Measurements from ENCODE around the gene PARD3B. TPM values are rescaled to one million over a fixed set of nuclear protein-coding genes. Genes with fewer than 3 reads are reported as not detected.

Gene PARD3B
- total RNA-seq, 1 experiment from 2014 or later, result 7.6 TPM

DNA sequence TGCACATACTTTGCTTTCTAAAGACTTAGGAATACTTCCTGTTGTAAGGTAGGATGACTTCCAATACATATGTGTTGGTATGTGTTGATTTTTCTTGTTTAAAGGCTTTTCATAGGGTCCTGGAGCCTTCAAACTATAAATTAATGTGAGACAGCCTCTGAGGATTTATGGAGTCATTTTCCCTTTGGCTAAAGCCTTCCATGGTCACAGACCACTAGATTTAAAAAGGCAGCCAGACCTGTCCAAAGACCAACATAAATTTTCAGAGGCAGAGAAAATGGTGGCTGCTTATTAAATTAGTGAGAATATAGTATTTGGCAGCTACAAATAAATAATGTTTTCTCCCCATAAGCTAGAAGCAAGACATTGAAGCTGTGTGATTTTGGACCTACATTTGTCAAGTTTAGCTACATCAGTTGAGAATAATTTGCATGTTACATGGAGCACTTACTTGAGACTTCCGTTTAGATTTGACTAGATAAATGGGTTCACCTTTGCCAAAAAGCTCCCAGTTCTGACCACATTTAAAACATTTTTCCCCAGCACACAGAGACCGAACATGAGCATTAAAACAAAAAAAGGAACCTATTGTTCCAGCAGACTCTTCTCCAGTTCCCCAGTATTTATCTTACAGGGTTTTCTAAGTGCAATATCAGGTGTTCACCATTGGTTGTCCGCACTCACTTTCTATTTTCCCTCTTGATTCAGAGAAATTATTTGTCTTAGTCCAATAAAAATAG is 402.9 kb downstream of the PARD3B start:
- Histone ChIP-seq H3K27me3 (ENCODE audit: insufficient read depth, low read depth) (no peaks in the 10 kb centered on the region), H3K9me2 (ENCODE audit: insufficient read depth) (no peaks in the 10 kb centered on the region), H3K4me1 (replicated peaks; ENCODE audit: insufficient read depth) (peaks cover 24% of the 10 kb centered on the region), H4K20me1 (ENCODE audit: insufficient read depth) (no peaks in the 10 kb centered on the region), H3K27ac (0 out of 2 replicates have a peak overlapping the region, but pooled peaks have one; percentile 29), H3K36me3 (ENCODE audit: low read depth) (no peaks in the 10 kb centered on the region), H3K4me2 (no peak overlapping the region), H3K9me3 (ENCODE audit: insufficient read depth, low read depth) (no peaks in the 10 kb centered on the region), H2AFZ (no peak overlapping the region), H3K4me3 (no peak overlapping the region), H3F3A (ENCODE audit: insufficient read depth, low read depth) (peaks cover 6% of the 10 kb centered on the region; the same call in 1 of the 2 replicates), H3K79me2 (ENCODE audit: low read depth) (no peaks in the 10 kb centered on the region)
- no TSS peak for BruUV-seq (replicated peaks)
- POLR2A ChIA-PET (ENCODE audit: unreplicated experiment), result no interaction called here
- CTCF ChIA-PET, result no interaction called here
- no peak for DNase-seq
- intact Hi-C loops (cut with micrococcal nuclease; ENCODE audit: unreplicated experiment), result no loop called here
- TF ChIP-seq, protein P1, sequence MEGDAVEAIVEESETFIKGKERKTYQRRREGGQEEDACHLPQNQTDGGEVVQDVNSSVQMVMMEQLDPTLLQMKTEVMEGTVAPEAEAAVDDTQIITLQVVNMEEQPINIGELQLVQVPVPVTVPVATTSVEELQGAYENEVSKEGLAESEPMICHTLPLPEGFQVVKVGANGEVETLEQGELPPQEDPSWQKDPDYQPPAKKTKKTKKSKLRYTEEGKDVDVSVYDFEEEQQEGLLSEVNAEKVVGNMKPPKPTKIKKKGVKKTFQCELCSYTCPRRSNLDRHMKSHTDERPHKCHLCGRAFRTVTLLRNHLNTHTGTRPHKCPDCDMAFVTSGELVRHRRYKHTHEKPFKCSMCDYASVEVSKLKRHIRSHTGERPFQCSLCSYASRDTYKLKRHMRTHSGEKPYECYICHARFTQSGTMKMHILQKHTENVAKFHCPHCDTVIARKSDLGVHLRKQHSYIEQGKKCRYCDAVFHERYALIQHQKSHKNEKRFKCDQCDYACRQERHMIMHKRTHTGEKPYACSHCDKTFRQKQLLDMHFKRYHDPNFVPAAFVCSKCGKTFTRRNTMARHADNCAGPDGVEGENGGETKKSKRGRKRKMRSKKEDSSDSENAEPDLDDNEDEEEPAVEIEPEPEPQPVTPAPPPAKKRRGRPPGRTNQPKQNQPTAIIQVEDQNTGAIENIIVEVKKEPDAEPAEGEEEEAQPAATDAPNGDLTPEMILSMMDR (conservative IDR thresholded peaks at IDR 0.05), result no peak
- TF ChIP-seq EZH2 (IDR thresholded peaks at IDR 0.05; ENCODE audit: low read depth), result no peak

DNA sequence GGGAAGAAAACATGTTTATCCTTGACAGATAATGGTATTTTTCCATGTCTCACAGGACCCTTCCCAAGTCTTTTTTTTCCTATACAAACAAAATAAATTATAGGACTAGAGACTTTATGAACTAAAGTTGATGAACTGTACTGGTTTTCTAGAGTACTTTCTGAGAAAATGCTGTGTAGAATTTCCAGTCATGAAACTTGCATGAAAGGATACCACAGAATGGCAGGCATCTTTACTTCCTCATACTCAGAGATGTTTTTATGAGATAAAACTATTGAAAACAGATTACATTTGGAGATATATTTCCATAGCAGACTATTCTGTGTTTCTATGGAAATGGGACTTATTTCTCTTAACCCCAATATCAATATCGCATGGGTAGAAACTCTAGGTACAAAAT is 403.5 kb downstream of the PARD3B start:
- no peaks in the 10 kb centered on the region for H3K36me3 ChIP-seq (ENCODE audit: low read depth)
- no peak for TF ChIP-seq EZH2 (IDR thresholded peaks at IDR 0.05; ENCODE audit: low read depth)
- TF ChIP-seq, protein P1 (conservative IDR thresholded peaks at IDR 0.05), result no peak
- no TSS peak for BruUV-seq (replicated peaks)
- no peaks in the 10 kb centered on the region for H3K9me2 ChIP-seq (ENCODE audit: insufficient read depth)
- ChIA-PET POLR2A (ENCODE audit: unreplicated experiment) (no interaction called here), CTCF (no interaction called here)
- H3K27me3 ChIP-seq (ENCODE audit: insufficient read depth, low read depth), result no peaks in the 10 kb centered on the region
- no peak overlapping the region for H3K27ac ChIP-seq
- H3K79me2 ChIP-seq (ENCODE audit: low read depth), result no peaks in the 10 kb centered on the region
- peaks cover 6% of the 10 kb centered on the region; the same call in 1 of the 2 replicates for H3F3A ChIP-seq (ENCODE audit: insufficient read depth, low read depth)
- H3K4me3 ChIP-seq, result no peak overlapping the region
- H3K9me3 ChIP-seq (ENCODE audit: insufficient read depth, low read depth), result no peaks in the 10 kb centered on the region
- no peaks in the 10 kb centered on the region for H4K20me1 ChIP-seq (ENCODE audit: insufficient read depth)
- H3K4me2 ChIP-seq, result no peak overlapping the region
- no peak overlapping the region for H2AFZ ChIP-seq
- intact Hi-C loops (cut with micrococcal nuclease; ENCODE audit: unreplicated experiment), result no loop called here
- DNase-seq, result no peak
- H3K4me1 ChIP-seq (replicated peaks; ENCODE audit: insufficient read depth), result peaks cover 24% of the 10 kb centered on the region

DNA sequence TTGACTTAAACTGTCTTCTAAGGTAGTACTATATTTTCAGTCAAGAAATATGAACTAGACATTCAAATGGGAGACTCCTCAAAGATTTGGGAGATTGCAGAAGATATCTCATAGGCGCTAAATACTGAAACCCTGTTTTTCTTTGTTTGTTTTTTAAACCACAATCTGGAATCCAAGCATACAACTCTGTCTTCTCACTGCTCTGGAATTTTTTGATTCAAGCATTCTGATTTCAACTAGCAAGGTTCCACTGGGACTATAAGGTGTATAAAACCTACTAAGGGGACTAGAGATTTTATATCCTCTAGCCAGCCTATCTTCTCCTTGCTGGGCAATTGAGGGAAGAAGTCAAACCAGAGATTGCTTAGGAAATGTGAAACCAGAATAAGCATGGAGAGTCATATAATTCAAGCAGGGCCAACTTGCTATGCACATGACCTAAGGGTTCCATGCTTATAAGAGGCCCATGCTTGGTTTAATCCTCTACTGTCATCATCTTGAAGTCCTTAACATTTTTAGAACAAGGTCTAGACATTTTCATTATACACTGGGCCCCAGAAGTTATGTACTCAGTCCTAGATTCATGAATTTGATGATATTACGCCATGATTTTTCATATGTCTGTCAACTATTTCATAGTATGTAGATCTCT is 405.5 kb downstream of the PARD3B start:
- TF ChIP-seq, protein P1 (conservative IDR thresholded peaks at IDR 0.05), result no peak
- TF ChIP-seq EZH2 (IDR thresholded peaks at IDR 0.05; ENCODE audit: low read depth), result no peak
- H3K36me3 ChIP-seq (ENCODE audit: low read depth), result no peaks in the 10 kb centered on the region
- DNase-seq, result peak; percentile 2 to 61
- no peaks in the 10 kb centered on the region for H4K20me1 ChIP-seq (ENCODE audit: insufficient read depth)
- peak overlapping the region; percentile 13; the same call in 1 of the 2 replicates for H3K4me2 ChIP-seq
- BruUV-seq (replicated peaks), result no TSS peak
- no peak overlapping the region for H3K27ac ChIP-seq
- POLR2A ChIA-PET (ENCODE audit: unreplicated experiment), result no interaction called here
- H3K4me1 ChIP-seq (replicated peaks; ENCODE audit: insufficient read depth), result peaks cover 24% of the 10 kb centered on the region
- CTCF ChIA-PET, result no interaction called here
- no peak overlapping the region for H3K4me3 ChIP-seq
- peaks cover 6% of the 10 kb centered on the region; the same call in 1 of the 2 replicates for H3F3A ChIP-seq (ENCODE audit: insufficient read depth, low read depth)
- no peaks in the 10 kb centered on the region for H3K79me2 ChIP-seq (ENCODE audit: low read depth)
- no peak overlapping the region for H2AFZ ChIP-seq
- no peaks in the 10 kb centered on the region for H3K27me3 ChIP-seq (ENCODE audit: insufficient read depth, low read depth)
- H3K9me3 ChIP-seq (ENCODE audit: insufficient read depth, low read depth), result no peaks in the 10 kb centered on the region
- intact Hi-C loops (cut with micrococcal nuclease; ENCODE audit: unreplicated experiment), result no loop called here
- H3K9me2 ChIP-seq (ENCODE audit: insufficient read depth), result no peaks in the 10 kb centered on the region

Measured in PC-9 (cell line).